Measurements from ENCODE around the gene PTPN3. TPM values are rescaled to one million over a fixed set of nuclear protein-coding genes. Genes with fewer than 3 reads are reported as not detected.

PTPN3 gene
- total and polyA plus RNA-seq, 9 of the 15 experiments (the other 6 are each of a cell fraction or from before 2014, with no cell fraction given) = 0.02 TPM; not detected in 8

- Histone ChIP-seq H3K4me1 (replicated peaks in 1 of 2; ENCODE audit: control insufficient read depth in 2 of 2, insufficient read depth in 2 of 2, low read length in 2 of 2) (0 out of 5 replicates have a peak, but pooled peaks cover 0 to 4% of the 10 kb centered on the region in 2 experiments), H3K27me3 (ENCODE audit: control insufficient read depth in 2 of 2, insufficient read depth in 2 of 2, low read length in 2 of 2) (peaks cover 7 to 42% of the 10 kb centered on the region in 2 experiments; a peak in 4 of 5 replicates), H2AFZ (ENCODE audit: low read depth, low read length) (no peak overlapping the region), H3K9me3 (replicated peaks; ENCODE audit: control insufficient read depth, insufficient read depth, low read depth, low read length) (no peaks in the 10 kb centered on the region), H3K36me3 (ENCODE audit: control insufficient read depth, insufficient read depth, low read length) (no peaks in the 10 kb centered on the region), H3K4me3 (no peak overlapping the region), H3K9ac (ENCODE audit: insufficient read depth in 1 of 2, low read depth in 2 of 2, low read length in 2 of 2) (no peak overlapping the region), H3K27ac (ENCODE audit: extremely low read depth, low read depth, low read length) (no peak overlapping the region), H3K4me2 (ENCODE audit: insufficient read depth, low read length) (no peak overlapping the region), H3K9me1 (ENCODE audit: control insufficient read depth, insufficient read depth, low read length) (no peaks in the 10 kb centered on the region), H4K20me1 (replicated peaks; ENCODE audit: control insufficient read depth, insufficient read depth, low read length) (no peaks in the 10 kb centered on the region), H3K79me2 (ENCODE audit: control insufficient read depth, insufficient read depth, low read length) (no peaks in the 10 kb centered on the region)
- no TSS peak for BruUV-seq (replicated peaks)
- POLR2A ChIA-PET = no interaction called here
- CTCF ChIA-PET (ENCODE audit: low intra/inter-chr PET ratio) = no interaction called here
- in situ Hi-C loops (cut with MboI) (no loop called here), intact Hi-C loops (cut with micrococcal nuclease) (no loop called here)
- TF ChIP-seq IRF2 (CRISPR knock-in tag; IDR thresholded peaks at IDR 0.05) (no peak), CEBPG (CRISPR knock-in tag; IDR thresholded peaks at IDR 0.05) (no peak), CEBPG (tag; conservative IDR thresholded peaks at IDR 0.05 in 1 of 2, IDR thresholded peaks at IDR 0.05 in 1 of 2) (0 out of 4 replicates have a peak, but pooled peaks of 1 of the 2 experiments have one; percentile 22)
- under 1% methylated on average over 10 of the region's 10 CpGs for WGBS (ENCODE audit: insufficient coverage, low coverage, missing lambda C conversion rate)
- ATAC-seq (no peak), FAIRE-seq (no peak), DNase-seq (ENCODE audit: extremely low read depth in 1 of 4, low spot score in 3 of 4) (no peak)
Measured at GRCh38 chr9:109478665-109479380, 19.3 kb downstream of the PTPN3 start.

DNA sequence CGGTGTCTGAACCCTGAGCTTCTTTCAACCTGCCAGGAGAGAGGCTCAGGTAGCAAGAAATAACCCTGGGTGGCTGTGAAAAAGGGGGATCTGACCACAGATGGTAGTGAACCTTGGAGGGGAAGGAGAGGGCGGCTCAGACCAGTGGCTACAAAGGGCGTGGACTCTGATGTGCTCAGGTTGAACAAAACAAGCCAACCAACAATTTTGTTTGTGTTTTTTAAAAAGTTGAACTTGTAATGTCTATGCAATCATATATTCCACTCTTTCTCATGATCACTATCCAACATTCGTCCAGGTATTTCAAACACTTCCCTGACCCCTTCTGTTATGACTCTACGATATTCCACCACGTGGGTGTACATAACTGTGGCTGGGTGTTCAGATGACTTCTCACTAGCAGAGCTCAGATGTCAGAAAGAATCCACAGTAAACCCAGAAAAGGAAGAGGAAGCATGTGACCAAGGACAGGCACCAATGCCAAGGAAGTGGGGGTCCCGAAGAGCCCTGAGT lies 20.0 kb downstream of the PTPN3 start:
- intact Hi-C loops (cut with micrococcal nuclease) = no loop called here
- TF ChIP-seq PHB (CRISPR knock-in tag; IDR thresholded peaks at IDR 0.05) = no peak
- Histone ChIP-seq H3K4me1 (replicated peaks in 1 of 2; ENCODE audit: control insufficient read depth in 2 of 2, insufficient read depth in 2 of 2, low read length in 2 of 2) (0 out of 5 replicates have a peak, but pooled peaks cover 0 to 4% of the 10 kb centered on the region in 2 experiments), H2AFZ (ENCODE audit: low read depth, low read length) (no peak overlapping the region), H3K79me2 (ENCODE audit: control insufficient read depth, insufficient read depth, low read length) (no peaks in the 10 kb centered on the region), H3K4me2 (ENCODE audit: insufficient read depth, low read length) (no peak overlapping the region), H3K36me3 (ENCODE audit: control insufficient read depth, insufficient read depth, low read length) (no peaks in the 10 kb centered on the region), H3K9ac (ENCODE audit: insufficient read depth in 1 of 2, low read depth in 2 of 2, low read length in 2 of 2) (no peak overlapping the region), H4K20me1 (replicated peaks; ENCODE audit: control insufficient read depth, insufficient read depth, low read length) (no peaks in the 10 kb centered on the region), H3K27me3 (ENCODE audit: control insufficient read depth in 2 of 2, insufficient read depth in 2 of 2, low read length in 2 of 2) (peaks cover 7 to 36% of the 10 kb centered on the region in 2 experiments; a peak in 4 of 5 replicates), H3K4me3 (no peak overlapping the region), H3K27ac (ENCODE audit: extremely low read depth, low read depth, low read length) (no peak overlapping the region), H3K9me1 (ENCODE audit: control insufficient read depth, insufficient read depth, low read length) (no peaks in the 10 kb centered on the region), H3K9me3 (replicated peaks; ENCODE audit: control insufficient read depth, insufficient read depth, low read depth, low read length) (no peaks in the 10 kb centered on the region)
- ATAC-seq (no peak; the same call in 2 of the 3 replicates), FAIRE-seq (no peak), DNase-seq (ENCODE audit: extremely low read depth in 1 of 4, low spot score in 3 of 4) (no peak)
- in situ Hi-C loops (cut with MboI) = no loop called here
- 5% methylated on average over 7 of the region's 7 CpGs for WGBS (ENCODE audit: insufficient coverage, low coverage, missing lambda C conversion rate)
- POLR2A ChIA-PET = no interaction called here
- BruUV-seq (replicated peaks) = no TSS peak
- CTCF ChIA-PET (ENCODE audit: low intra/inter-chr PET ratio) = no interaction called here
